K562 (cell line): Measurements from ENCODE around the gene MEIS1. TPM values are rescaled to one million over a fixed set of nuclear protein-coding genes. Genes with fewer than 3 reads are reported as not detected.

ENCODE experiments used
- ATAC-seq: fragments of 200-7000 bp; cut with Tn5 transposase; 3 replicates; pipeline ENCODE4 v1.9.1; 2020; ENCODE audit warnings: moderate library complexity
- BruUV-seq: library from RNA; stranded (reverse); fragments of 400-500 nt; replicated peaks from 2 replicates; lab custom pipeline; 2021; lab: Mats Ljungman, UMichigan
- CTCF ChIA-PET: fragments of 300-600 bp; formaldehyde crosslinking; extraction: SDS; loops from one replicate; lab custom pipeline; 2021; ENCODE audit warnings: low intra/inter-chr PET ratio; lab: Yijun Ruan, JAX
- POLR2A ChIA-PET: fragments of 300-600, 350-650 bp; sonication (Branson Sonifier 250); formaldehyde crosslinking; extraction: SDS; loops from one replicate; lab custom pipeline; 2021; ENCODE audit warnings: antibody characterized with exemption, inconsistent platforms; lab: Yijun Ruan, JAX
- DNase-seq, 4 experiments: peaks; one replicate each; pipeline versions ENCODE4 v3.0.0 to v3.0.0-alpha.2; 2011 to 2018; ENCODE audit warnings: low spot score in 3 of 4, mixed read lengths in 3 of 4; ENCODE audit errors: extremely low read depth in 1 of 4
- FAIRE-seq: peaks from 2 replicates; lab custom pipeline; 2011; peaks lifted over from hg19 to GRCh38; lab: Jason Lieb, UNC
- H2AFZ ChIP-seq: 2 replicates; pipeline ENCODE4 v1.6.0; 2011; ENCODE audit warnings: low read depth, low read length, control low read depth, inconsistent platforms
- H3K27ac ChIP-seq: fragments of 200-600 bp; 3 replicates; pipeline ENCODE4 v1.8.0; 2011; ENCODE audit warnings: low read depth, mild to moderate bottlenecking, control low read depth, inconsistent platforms, low read length, moderate library complexity, mixed read lengths; ENCODE audit errors: extremely low read depth
- H3K27me3 ChIP-seq, 2 experiments: fragments of 300-600 bp in 1 of 2; 2 replicates in 1 of 2; 3 replicates in 1 of 2; pipeline versions ENCODE4 v1.6.0 to v1.8.0; 2011; ENCODE audit warnings: inconsistent platforms in 2 of 2, low read length in 2 of 2, mild to moderate bottlenecking in 1 of 2, mixed read lengths in 1 of 2, moderate library complexity in 1 of 2; ENCODE audit not compliant: control insufficient read depth in 2 of 2, insufficient read depth in 2 of 2
- H3K36me3 ChIP-seq: fragments of 300-600 bp; 3 replicates; pipeline ENCODE4 v1.8.0; 2011; ENCODE audit warnings: mild to moderate bottlenecking, low read length, inconsistent platforms; ENCODE audit not compliant: control insufficient read depth, insufficient read depth
- H3K4me1 ChIP-seq, 2 experiments: fragments of 200-600 bp in 1 of 2; replicated peaks in 1 of 2; 2 replicates in 1 of 2; 3 replicates in 1 of 2; pipeline versions ENCODE4 v1.5.1 to v1.8.0; 2011; ENCODE audit warnings: inconsistent platforms in 2 of 2, low read length in 2 of 2, mild to moderate bottlenecking in 1 of 2, mixed read lengths in 1 of 2, moderate library complexity in 1 of 2; ENCODE audit not compliant: control insufficient read depth in 2 of 2, insufficient read depth in 2 of 2
- H3K4me2 ChIP-seq: 2 replicates; pipeline ENCODE4 v1.6.1; 2011; ENCODE audit warnings: low read length, control low read depth, inconsistent platforms, mixed read lengths; ENCODE audit not compliant: insufficient read depth
- H3K4me3 ChIP-seq: fragments of 200-600 bp; sonication (generic), shearing (Covaris generic); 2 replicates; pipeline ENCODE4 v1.5.1; 2016; ENCODE audit warnings: control low read depth, inconsistent platforms
- H3K79me2 ChIP-seq: fragments of 200-600 bp; 3 replicates; pipeline ENCODE4 v1.8.0; 2011; ENCODE audit warnings: low read length, inconsistent platforms; ENCODE audit not compliant: control insufficient read depth, insufficient read depth
- H3K9ac ChIP-seq, 2 experiments: 2 replicates each; pipeline versions ENCODE4 v1.6.0 to v1.6.1; 2011; ENCODE audit warnings: low read depth in 2 of 2, low read length in 2 of 2, control low read depth in 1 of 2, inconsistent platforms in 1 of 2, mild to moderate bottlenecking in 1 of 2, mixed read lengths in 1 of 2; ENCODE audit not compliant: insufficient read depth in 1 of 2
- H3K9me1 ChIP-seq: one replicate; pipeline ENCODE4 v1.6.0; 2011; ENCODE audit warnings: inconsistent platforms, mild to moderate bottlenecking, low read length, moderate library complexity; ENCODE audit not compliant: control insufficient read depth, insufficient read depth
- H3K9me3 ChIP-seq: replicated peaks from 2 replicates; pipeline ENCODE4 v1.5.1; 2011; ENCODE audit warnings: low read depth, low read length, inconsistent platforms; ENCODE audit not compliant: control insufficient read depth, insufficient read depth
- H4K20me1 ChIP-seq: replicated peaks from 2 replicates; pipeline ENCODE4 v1.6.1; 2011; ENCODE audit warnings: low read length, inconsistent platforms, mixed read lengths; ENCODE audit not compliant: control insufficient read depth, insufficient read depth
- ARID1B ChIP-seq: fragments of 450-650 bp; IDR thresholded peaks from 2 replicates; pipeline ENCODE4 v1.6.1; 2016; ENCODE audit warnings: antibody characterized with exemption, mild to moderate bottlenecking, inconsistent platforms
- ATF4 ChIP-seq: fragments of 450-650 bp; formaldehyde crosslinking; IDR thresholded peaks from 2 replicates; pipeline ENCODE4 v1.4.0; 2022; ENCODE audit warnings: mild to moderate bottlenecking, moderate library complexity
- ATF7 ChIP-seq: fragments of 450-650 bp; IDR thresholded peaks from 2 replicates; pipeline ENCODE4 v1.7.1; 2014; ENCODE audit warnings: mild to moderate bottlenecking, moderate library complexity
- BACH1 ChIP-seq: fragments of 200-800 bp; sonication (Bioruptor generic); IDR thresholded peaks from 2 replicates; pipeline ENCODE4 v1.6.1; 2016; ENCODE audit warnings: missing genetic modification characterization, missing compliant biosample characterization
- CLOCK ChIP-seq: fragments of 250-450 bp; sonication (Bioruptor Pico); IDR thresholded peaks from 2 replicates; pipeline ENCODE4 v1.4.0; 2020; ENCODE audit warnings: mild to moderate bottlenecking, moderate library complexity, borderline replicate concordance
- ESRRA ChIP-seq: fragments of 450-650 bp; IDR thresholded peaks from 2 replicates; pipeline ENCODE4 v1.6.1; 2014; ENCODE audit warnings: low read depth, mild to moderate bottlenecking, moderate library complexity, borderline replicate concordance
- FOSL1 ChIP-seq: fragments of 200-800 bp; sonication (Bioruptor generic); conservative IDR thresholded peaks from 2 replicates; pipeline ENCODE4 v1.6.1; 2016; ENCODE audit warnings: missing genetic modification characterization, missing compliant biosample characterization
- HMBOX1 ChIP-seq: sonication (generic); IDR thresholded peaks from 2 replicates; pipeline ENCODE4 v1.6.1; 2016
- HNRNPL ChIP-seq: fragments of 200-400 bp; formaldehyde crosslinking; IDR thresholded peaks from 2 replicates; pipeline ENCODE4 v1.6.1; 2017; ENCODE audit warnings: low read depth, mild to moderate bottlenecking, low read length
- NR2C1 ChIP-seq, 2 experiments: fragments of 450-650 bp; IDR thresholded peaks; 2 replicates each; pipeline ENCODE4 v1.6.1; 2017; ENCODE audit warnings: mild to moderate bottlenecking in 2 of 2, antibody characterized with exemption in 1 of 2, inconsistent platforms in 1 of 2, missing compliant biosample characterization in 1 of 2, missing genetic modification characterization in 1 of 2
- POLR3A ChIP-seq: IDR thresholded peaks from 2 replicates; pipeline ENCODE4 v1.6.1; 2011; ENCODE audit warnings: borderline replicate concordance, mild to moderate bottlenecking, moderate library complexity; ENCODE audit not compliant: insufficient read length, insufficient read depth; ENCODE audit errors: extremely low read depth
- SPI1 ChIP-seq: IDR thresholded peaks from 2 replicates; pipeline ENCODE4 v1.6.1; 2011; ENCODE audit warnings: low read depth, low read length, control low read depth, borderline replicate concordance
- TAF1 ChIP-seq: IDR thresholded peaks from 2 replicates; pipeline ENCODE4 v1.6.1; 2011; ENCODE audit warnings: mild to moderate bottlenecking, low read length, moderate library complexity; ENCODE audit not compliant: insufficient read depth, control insufficient read depth, severe bottlenecking; ENCODE audit errors: extremely low read depth
- XRCC3 ChIP-seq: fragments of 450-650 bp; IDR thresholded peaks from 2 replicates; pipeline ENCODE4 v1.6.1; 2017; ENCODE audit warnings: mild to moderate bottlenecking, moderate library complexity
- ZBTB9 ChIP-seq: fragments of 450-650 bp; formaldehyde crosslinking; IDR thresholded peaks from 2 replicates; pipeline ENCODE4 v1.4.0; 2020; ENCODE audit warnings: mild to moderate bottlenecking, moderate library complexity
- ZEB2 ChIP-seq: fragments of 450-650 bp; IDR thresholded peaks from 2 replicates; pipeline ENCODE4 v1.6.1; 2016
- WGBS: fragments of 100-300 bp; shearing (Covaris generic); methylation state at CpG from one replicate; pipeline ENCODE4 v1.1.6; 2016; ENCODE audit warnings: low coverage, mixed read lengths; ENCODE audit not compliant: insufficient coverage; ENCODE audit errors: missing lambda C conversion rate; 5-methylcytosine and 5-hydroxymethylcytosine counted together
- in situ Hi-C: fragments of 300-500 bp; cut with MboI; formaldehyde crosslinking; loops from 4 replicates; pipeline ENCODE4 v1.15.0; 2018; ENCODE audit warnings: inconsistent platforms, mixed read lengths
- intact Hi-C: fragments of 100-400 bp; cut with micrococcal nuclease; formaldehyde crosslinking; loops from 2 replicates; pipeline ENCODE4 v1.14.2; 2022
- polyA plus RNA-seq, 8 experiments: library from polyadenylated mRNA; depleted of rRNA in 4 of 8; stranded (reverse) in 5 of 8; unstranded in 3 of 8; fragments of >200 nt; fragmentation: Nextera tagmentation in 2 of 8; fragmentation: Illumina TruSeq in 1 of 8; extraction: Ambion mirVana in 2 of 8; extraction: Trizol in 1 of 8; gene quantifications; 2 replicates each; pipeline versions ENCODE4 v1.2.1 to v1.2.3, GENCODE V29; 2011 to 2014; ENCODE audit warnings: inconsistent platforms in 1 of 8, missing spikeins in 1 of 8
- total RNA-seq, 7 experiments: library from RNA; depleted of rRNA in 6 of 7; stranded (reverse); fragments of >200 nt in 6 of 7; fragmentation: Illumina TruSeq in 2 of 7; extraction: Trizol in 2 of 7; gene quantifications; 2 replicates each; pipeline versions ENCODE4 v1.2.1 to v1.2.3, GENCODE V29; 2011 to 2021; ENCODE audit warnings: low replicate concordance in 1 of 7

MEIS1 gene
- total and polyA plus RNA-seq, 9 of the 15 experiments (the other 6 are each of a cell fraction or from before 2014, with no cell fraction given): 2.3 to 9.0 (median 5.9) TPM

GRCh38 chr2:66521291-66521922 is 86.5 kb downstream of the MEIS1 start:
- no peaks in the 10 kb centered on the region; a peak in 1 of 5 replicates for H3K4me1 ChIP-seq
- H3K4me2 ChIP-seq: no peak overlapping the region
- no peak overlapping the region for H3K4me3 ChIP-seq
- in situ Hi-C loops: no loop called here
- TF ChIP-seq HNRNPL: no peak
- TF ChIP-seq XRCC3: no peak
- TF ChIP-seq CLOCK (CRISPR knock-in tag): no peak
- TF ChIP-seq ATF4 (CRISPR knock-in tag): no peak
- no peak for TF ChIP-seq TAF1
- TF ChIP-seq ZEB2: no peak
- TF ChIP-seq ZBTB9 (CRISPR knock-in tag): no peak
- TF ChIP-seq POLR3A: no peak
- no peak for TF ChIP-seq ARID1B
- no peak for TF ChIP-seq HMBOX1
- TF ChIP-seq FOSL1 (tag): no peak
- no peak for TF ChIP-seq ESRRA
- no peak for TF ChIP-seq NR2C1 (IDR thresholded peaks at IDR 0.05)
- no peak for TF ChIP-seq NR2C1 (tag; IDR thresholded peaks at IDR 0.05)
- TF ChIP-seq ATF7: no peak
- no peak for TF ChIP-seq BACH1 (tag)
- no peak for TF ChIP-seq SPI1
- TF ChIP-seq, all 486 proteins: peak for 0
- no peaks in the 10 kb centered on the region for H3K36me3 ChIP-seq
- H2AFZ ChIP-seq: no peak overlapping the region
- BruUV-seq: no TSS peak
- DNase-seq (no peak), FAIRE-seq (no peak), ATAC-seq (no peak)
- no peaks in the 10 kb centered on the region for H4K20me1 ChIP-seq
- intact Hi-C loops: no loop called here
- H3K9me1 ChIP-seq: no peaks in the 10 kb centered on the region
- WGBS: 49% methylated on average over 7 of the region's 7 CpGs
- CTCF ChIA-PET: no interaction called here
- POLR2A ChIA-PET: interaction anchor here (1.2 kb wide), 2 partner anchors 14 to 130 kb away, joined by 3 read pairs; no protein-coding TSS in a partner anchor
- H3K27ac ChIP-seq: no peak overlapping the region
- H3K9ac ChIP-seq: no peak overlapping the region
- H3K27me3 ChIP-seq: no peaks in the 10 kb centered on the region
- H3K9me3 ChIP-seq: no peaks in the 10 kb centered on the region
- H3K79me2 ChIP-seq: no peaks in the 10 kb centered on the region
